Lung (tissue), 12 donors: ENCODE data around the gene DOCK1. TPM values are rescaled to one million over a fixed set of nuclear protein-coding genes. Genes with fewer than 3 reads are reported as not detected.

Experiments used
- ATAC-seq: fragments of 200-7000 bp; cut with Tn5 transposase; one replicate; pipeline ENCODE4 v1.9.1; 2020; ENCODE audit warnings: moderate number of reproducible peaks; ENCODE audit not compliant: insufficient read depth, low FRiP score
- DNase-seq, 3 donors: peaks; one replicate each; pipeline ENCODE4 v3.0.0-alpha.2; 2013 to 2017
- H3K27ac ChIP-seq, 2 donors: one replicate each; pipeline ENCODE4 v1.5.1; 2013; ENCODE audit warnings: mild to moderate bottlenecking in 2 of 2, moderate library complexity in 2 of 2, control low read depth in 1 of 2, inconsistent platforms in 1 of 2, low read depth in 1 of 2, low read length in 1 of 2
- H3K27me3 ChIP-seq, 3 donors: one replicate each; pipeline ENCODE4 v1.5.1; 2013; ENCODE audit warnings: low read length in 2 of 3; ENCODE audit not compliant: control insufficient read depth in 3 of 3, insufficient read depth in 3 of 3
- H3K36me3 ChIP-seq, 4 donors: one replicate each; pipeline ENCODE4 v1.5.1; 2013; ENCODE audit warnings: low read length in 4 of 4, mild to moderate bottlenecking in 1 of 4, moderate library complexity in 1 of 4; ENCODE audit not compliant: control insufficient read depth in 4 of 4, insufficient read depth in 4 of 4
- H3K4me1 ChIP-seq, 5 donors: one replicate each; pipeline ENCODE4 v1.5.1; 2013; ENCODE audit warnings: low read length in 5 of 5, mild to moderate bottlenecking in 2 of 5, moderate library complexity in 1 of 5; ENCODE audit not compliant: control insufficient read depth in 5 of 5, insufficient read depth in 5 of 5
- H3K4me3 ChIP-seq: one replicate; pipeline ENCODE4 v1.5.1; 2013; ENCODE audit warnings: mild to moderate bottlenecking, control low read depth, moderate library complexity
- H3K9ac ChIP-seq, 2 donors: one replicate each; pipeline ENCODE4 v1.5.1; 2013; ENCODE audit warnings: low read length in 2 of 2, control low read depth in 1 of 2; ENCODE audit not compliant: insufficient read depth in 1 of 2
- H3K9me3 ChIP-seq, 4 donors: one replicate each; pipeline ENCODE4 v1.5.1; 2013; ENCODE audit warnings: low read length in 3 of 4, mild to moderate bottlenecking in 1 of 4, moderate library complexity in 1 of 4; ENCODE audit not compliant: control insufficient read depth in 4 of 4, insufficient read depth in 3 of 4
- CTCF ChIP-seq: IDR thresholded peaks from 2 replicates; pipeline ENCODE4 v1.5.1; 2012; ENCODE audit warnings: mild to moderate bottlenecking; ENCODE audit errors: control extremely low read depth, extremely low read depth
- WGBS, 2 donors: extraction: QIAGEN DNeasy Blood & Tissue Kit; methylation state at CpG; one replicate each; pipeline ENCODE4 v1.1.7; 2013; 5-methylcytosine and 5-hydroxymethylcytosine counted together
- polyA plus RNA-seq, 2 donors: library from polyadenylated mRNA; stranded (reverse); fragments of 200-250 nt; gene quantifications; one replicate each; pipeline ENCODE4 v1.2.1, GENCODE V29; 2013
- total RNA-seq, 2 donors: library from RNA; depleted of rRNA in 1 of 2; stranded (reverse); fragments of >200 nt in 1 of 2; gene quantifications; one replicate each; pipeline ENCODE4 v1.2.1, GENCODE V29; 2014 to 2021
- donor health status: control.
- donor health status: control.
- donor health status: Bipolar disorder and iron deficiency.
- donor health status: healthy.
- donor health status: DM: yes; HTN: yes; CAD: no.

The DOCK1 gene
- total and polyA plus RNA-seq, 4 donors, result 11.2 to 102 (median 30.5) TPM

DNA sequence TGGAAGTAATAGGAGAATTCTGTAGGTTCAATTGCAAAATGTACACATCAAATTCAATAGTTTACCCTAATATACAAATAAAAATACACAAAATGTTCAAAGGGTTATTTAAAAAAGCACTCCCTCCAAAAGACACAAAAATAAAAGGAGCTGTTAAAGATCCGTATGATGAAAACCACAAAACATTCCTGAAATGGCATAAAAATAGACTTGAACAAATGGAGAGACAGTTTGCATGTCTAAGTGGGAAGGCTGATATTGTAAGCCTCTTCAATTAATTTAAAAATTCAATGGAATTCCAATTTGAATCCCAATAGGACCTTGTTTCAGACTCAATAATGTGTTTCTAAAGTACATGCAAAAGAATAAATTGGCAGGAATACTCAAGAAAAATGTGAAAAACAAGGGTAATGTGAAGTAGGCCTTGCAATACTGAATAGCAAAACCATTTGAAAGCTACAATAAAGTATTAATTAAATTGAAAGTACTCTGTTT is 329.1 kb downstream of the DOCK1 start:
- H3K9ac ChIP-seq, result no peak overlapping the region
- no peak for TF ChIP-seq CTCF
- no peaks in the 10 kb centered on the region for H3K27me3 ChIP-seq
- 89 to 91% methylated on average over 1 of the region's 1 CpG for WGBS, 2 donors
- no peak overlapping the region for H3K4me3 ChIP-seq
- ATAC-seq (no peak), DNase-seq (no peak)
- H3K9me3 ChIP-seq, result no peaks in the 10 kb centered on the region
- no peaks in the 10 kb centered on the region for H3K4me1 ChIP-seq
- H3K36me3 ChIP-seq, result no peaks in the 10 kb centered on the region
- H3K27ac ChIP-seq, result no peak overlapping the region

GRCh38 chr10:127236266-127236665 is 331.0 kb downstream of the DOCK1 start:
- Histone ChIP-seq H3K4me3 (no peak overlapping the region), H3K4me1 (no peaks in the 10 kb centered on the region), H3K36me3 (no peaks in the 10 kb centered on the region), H3K9me3 (no peaks in the 10 kb centered on the region), H3K9ac (no peak overlapping the region), H3K27ac (no peak overlapping the region), H3K27me3 (no peaks in the 10 kb centered on the region)
- DNase-seq (no peak), ATAC-seq (no peak)
- 87 to 92% methylated on average over 3 of the region's 3 CpGs for WGBS, 2 donors
- no peak for TF ChIP-seq CTCF

- no peaks in the 10 kb centered on the region for H3K9me3 ChIP-seq
- TF ChIP-seq CTCF, result no peak
- ATAC-seq (no peak), DNase-seq (no peak)
- H3K9ac ChIP-seq, result no peak overlapping the region
- WGBS, 2 donors, result 74 to 79% methylated on average over 3 of the region's 3 CpGs
- H3K4me3 ChIP-seq, result no peak overlapping the region
- H3K4me1 ChIP-seq, result peaks cover 0 to 2% (median 0%) of the 10 kb centered on the region in 5 donors
- peaks cover 0 to 4% (median 0%) of the 10 kb centered on the region in 4 donors for H3K36me3 ChIP-seq
- no peak overlapping the region for H3K27ac ChIP-seq
- H3K27me3 ChIP-seq, result no peaks in the 10 kb centered on the region
These were observed 337.7 kb downstream of the DOCK1 start for GRCh38 chr10:127242914-127243313.
